A549 (cell line): ENCODE data around the gene TNNI2.

Experiments
- ATOH8 ChIP-seq: fragments of 250-450 bp; sonication (Bioruptor Pico); IDR thresholded peaks from 2 replicates; pipeline ENCODE4 v1.5.0; 2020; ENCODE audit warnings: low read depth, mild to moderate bottlenecking, moderate library complexity
- CBX2 ChIP-seq: fragments of 200-600 bp; sonication (generic); IDR thresholded peaks from 2 replicates; pipeline ENCODE4 v1.6.1; 2016; ENCODE audit warnings: low read depth, mild to moderate bottlenecking, borderline replicate concordance
- FOXS1 ChIP-seq: fragments of 250-450 bp; sonication (Bioruptor Pico); IDR thresholded peaks from 2 replicates; pipeline ENCODE4 v1.5.0; 2020; ENCODE audit warnings: mild to moderate bottlenecking, moderate library complexity
- MAZ ChIP-seq: fragments of 150-350 bp; IDR thresholded peaks from 2 replicates; pipeline ENCODE4 v1.6.1; 2014; ENCODE audit warnings: antibody characterized with exemption, low read depth, low read length, borderline replicate concordance
- RCOR1 ChIP-seq: fragments of 150-350 bp; IDR thresholded peaks from 2 replicates; pipeline ENCODE4 v1.6.1; 2014; ENCODE audit warnings: antibody characterized with exemption, low read length, low read depth
- RFX5 ChIP-seq: fragments of 450-650 bp; IDR thresholded peaks from 2 replicates; pipeline ENCODE4 v1.7.1; 2014; ENCODE audit warnings: antibody characterized with exemption, mild to moderate bottlenecking, moderate library complexity
- TF ChIP-seq, protein P1 (sequence below): fragments of 250-450 bp; sonication (Bioruptor Pico); IDR thresholded peaks from 2 replicates; pipeline ENCODE4 v1.5.0; 2021; ENCODE audit warnings: mild to moderate bottlenecking, moderate library complexity, borderline replicate concordance
- TF ChIP-seq, protein P2 (sequence below): fragments of >200 bp; sonication (Bioruptor Twin); formaldehyde crosslinking; IDR thresholded peaks from 3 replicates; pipeline ENCODE4 v1.5.1; 2016

GRCh38 chr11:1873048-1873812, 34.4 kb downstream of the TNNI2 start:
- TF ChIP-seq CBX2 (no peak), RCOR1 (no peak), ATOH8 (CRISPR knock-in tag) (no peak), RFX5 (no peak), MAZ (no peak), FOXS1 (CRISPR knock-in tag) (no peak)
- TF ChIP-seq, protein P1, sequence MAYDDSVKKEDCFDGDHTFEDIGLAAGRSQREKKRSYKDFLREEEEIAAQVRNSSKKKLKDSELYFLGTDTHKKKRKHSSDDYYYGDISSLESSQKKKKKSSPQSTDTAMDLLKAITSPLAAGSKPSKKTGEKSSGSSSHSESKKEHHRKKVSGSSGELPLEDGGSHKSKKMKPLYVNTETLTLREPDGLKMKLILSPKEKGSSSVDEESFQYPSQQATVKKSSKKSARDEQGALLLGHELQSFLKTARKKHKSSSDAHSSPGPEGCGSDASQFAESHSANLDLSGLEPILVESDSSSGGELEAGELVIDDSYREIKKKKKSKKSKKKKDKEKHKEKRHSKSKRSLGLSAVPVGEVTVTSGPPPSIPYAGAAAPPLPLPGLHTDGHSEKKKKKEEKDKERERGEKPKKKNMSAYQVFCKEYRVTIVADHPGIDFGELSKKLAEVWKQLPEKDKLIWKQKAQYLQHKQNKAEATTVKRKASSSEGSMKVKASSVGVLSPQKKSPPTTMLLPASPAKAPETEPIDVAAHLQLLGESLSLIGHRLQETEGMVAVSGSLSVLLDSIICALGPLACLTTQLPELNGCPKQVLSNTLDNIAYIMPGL (CRISPR knock-in tag), result no peak
- TF ChIP-seq, protein P2, sequence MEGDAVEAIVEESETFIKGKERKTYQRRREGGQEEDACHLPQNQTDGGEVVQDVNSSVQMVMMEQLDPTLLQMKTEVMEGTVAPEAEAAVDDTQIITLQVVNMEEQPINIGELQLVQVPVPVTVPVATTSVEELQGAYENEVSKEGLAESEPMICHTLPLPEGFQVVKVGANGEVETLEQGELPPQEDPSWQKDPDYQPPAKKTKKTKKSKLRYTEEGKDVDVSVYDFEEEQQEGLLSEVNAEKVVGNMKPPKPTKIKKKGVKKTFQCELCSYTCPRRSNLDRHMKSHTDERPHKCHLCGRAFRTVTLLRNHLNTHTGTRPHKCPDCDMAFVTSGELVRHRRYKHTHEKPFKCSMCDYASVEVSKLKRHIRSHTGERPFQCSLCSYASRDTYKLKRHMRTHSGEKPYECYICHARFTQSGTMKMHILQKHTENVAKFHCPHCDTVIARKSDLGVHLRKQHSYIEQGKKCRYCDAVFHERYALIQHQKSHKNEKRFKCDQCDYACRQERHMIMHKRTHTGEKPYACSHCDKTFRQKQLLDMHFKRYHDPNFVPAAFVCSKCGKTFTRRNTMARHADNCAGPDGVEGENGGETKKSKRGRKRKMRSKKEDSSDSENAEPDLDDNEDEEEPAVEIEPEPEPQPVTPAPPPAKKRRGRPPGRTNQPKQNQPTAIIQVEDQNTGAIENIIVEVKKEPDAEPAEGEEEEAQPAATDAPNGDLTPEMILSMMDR, result no peak
